Uterus (tissue), 2 donors: ENCODE results near the gene NUDT5.

ENCODE experiments used
- POLR2A ChIP-seq, 2 donors: fragments of 450-650 bp; IDR thresholded peaks; one replicate each; pipeline ENCODE4 v1.6.1; 2016; ENCODE audit warnings: antibody characterized with exemption in 2 of 2, mild to moderate bottlenecking in 1 of 2, moderate library complexity in 1 of 2
- TF ChIP-seq, protein P1 (sequence below), 4 experiments: fragments of 200-600 bp in 2 of 4; fragments of 450-650 bp in 2 of 4; sonication (generic) in 2 of 4; IDR thresholded peaks; one replicate each; pipeline ENCODE4 v1.5.1; 2016 to 2019; ENCODE audit warnings: antibody characterized with exemption in 4 of 4, mild to moderate bottlenecking in 2 of 4, moderate library complexity in 1 of 4

DNA sequence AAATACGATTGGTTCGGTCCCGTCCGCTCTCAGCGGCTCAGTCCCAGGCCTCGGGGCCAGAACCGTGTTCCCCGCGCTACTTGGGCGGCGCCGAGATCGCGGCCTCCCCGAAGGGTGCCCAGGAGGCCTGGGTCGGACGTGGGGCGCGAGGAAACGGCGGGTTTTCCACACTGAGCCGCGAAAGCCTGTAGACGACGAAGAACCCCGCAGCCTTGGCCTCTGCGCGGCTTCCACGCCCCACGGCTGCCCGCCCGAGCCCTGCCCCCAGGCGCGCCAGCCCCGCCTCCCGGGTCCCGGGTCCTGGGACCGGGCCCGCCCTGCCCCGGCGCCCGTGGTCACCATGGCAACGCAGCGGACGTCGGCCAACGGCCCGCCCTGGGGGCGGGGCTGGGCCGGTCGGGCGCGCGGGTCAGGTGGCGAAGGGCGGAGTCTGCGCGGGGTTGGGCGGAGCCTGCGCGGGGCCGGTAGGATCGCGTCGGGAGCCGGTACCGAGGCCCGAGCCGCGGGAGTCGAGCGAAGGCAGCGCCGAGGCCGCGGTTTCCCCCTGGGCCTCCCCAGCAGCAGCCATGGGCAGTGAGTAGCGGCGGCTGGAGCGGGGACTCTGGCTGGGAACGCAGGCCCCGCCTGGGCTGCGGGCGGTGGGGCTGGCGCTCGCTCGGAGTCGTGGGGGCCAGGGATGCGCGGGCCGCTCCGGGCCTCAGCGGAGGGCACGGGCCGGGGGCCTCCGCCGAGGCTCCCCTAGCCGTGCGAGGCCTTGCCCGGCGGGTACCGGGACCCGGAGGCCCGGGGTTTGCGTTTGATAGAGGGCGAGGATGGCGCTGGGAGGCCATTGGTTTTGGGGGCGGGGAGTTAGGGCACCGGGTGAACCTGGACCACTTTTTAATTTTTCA, 66.2 kb downstream of the NUDT5 start, which contains the start of gene SEC61A2:
- TF ChIP-seq, protein P1, sequence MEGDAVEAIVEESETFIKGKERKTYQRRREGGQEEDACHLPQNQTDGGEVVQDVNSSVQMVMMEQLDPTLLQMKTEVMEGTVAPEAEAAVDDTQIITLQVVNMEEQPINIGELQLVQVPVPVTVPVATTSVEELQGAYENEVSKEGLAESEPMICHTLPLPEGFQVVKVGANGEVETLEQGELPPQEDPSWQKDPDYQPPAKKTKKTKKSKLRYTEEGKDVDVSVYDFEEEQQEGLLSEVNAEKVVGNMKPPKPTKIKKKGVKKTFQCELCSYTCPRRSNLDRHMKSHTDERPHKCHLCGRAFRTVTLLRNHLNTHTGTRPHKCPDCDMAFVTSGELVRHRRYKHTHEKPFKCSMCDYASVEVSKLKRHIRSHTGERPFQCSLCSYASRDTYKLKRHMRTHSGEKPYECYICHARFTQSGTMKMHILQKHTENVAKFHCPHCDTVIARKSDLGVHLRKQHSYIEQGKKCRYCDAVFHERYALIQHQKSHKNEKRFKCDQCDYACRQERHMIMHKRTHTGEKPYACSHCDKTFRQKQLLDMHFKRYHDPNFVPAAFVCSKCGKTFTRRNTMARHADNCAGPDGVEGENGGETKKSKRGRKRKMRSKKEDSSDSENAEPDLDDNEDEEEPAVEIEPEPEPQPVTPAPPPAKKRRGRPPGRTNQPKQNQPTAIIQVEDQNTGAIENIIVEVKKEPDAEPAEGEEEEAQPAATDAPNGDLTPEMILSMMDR (IDR thresholded peaks at IDR 0.05): peak in 1 of 4 experiments; percentile 12
- TF ChIP-seq POLR2A (IDR thresholded peaks at IDR 0.05): peak; percentile 56 to 75
